Thyroid gland (tissue), 4 donors: ENCODE data around the gene PYGO1.

Experiments
- CTCF ChIP-seq, 6 experiments: fragments of 200-600 bp in 3 of 6; fragments of 450-650 bp in 3 of 6; sonication (generic) in 3 of 6; IDR thresholded peaks; one replicate each; pipeline ENCODE4 v1.5.1; 2016 to 2019; ENCODE audit warnings: antibody characterized with exemption in 6 of 6, mild to moderate bottlenecking in 2 of 6, inconsistent platforms in 1 of 6, moderate library complexity in 1 of 6
- POLR2A ChIP-seq, 2 donors: fragments of 450-650 bp; IDR thresholded peaks; one replicate each; pipeline ENCODE4 v1.6.1; 2017; ENCODE audit warnings: antibody characterized with exemption in 2 of 2, mild to moderate bottlenecking in 2 of 2, moderate library complexity in 1 of 2

- TF ChIP-seq CTCF (IDR thresholded peaks at IDR 0.05) = no peak
- TF ChIP-seq POLR2A (IDR thresholded peaks at IDR 0.05) = no peak
Measured at GRCh38 chr15:55599439-55599838, 11.3 kb upstream of the PYGO1 start.
